ENCODE measurements around the gene NMRK2. TPM values are rescaled to one million over a fixed set of nuclear protein-coding genes. Genes with fewer than 3 reads are reported as not detected.

The NMRK2 gene
- total RNA-seq, 1 experiment from 2014 or later: not detected

GRCh38 chr19:3975144-3975543 lies 42.3 kb downstream of the NMRK2 start:
- peaks cover 0 to 14% of the 10 kb centered on the region in 2 experiments; a peak in 3 of 4 replicates for H3K4me1 ChIP-seq (ENCODE audit: control insufficient read depth in 1 of 2, insufficient read depth in 2 of 2, low read length in 2 of 2)
- no peak for TF ChIP-seq RAD21 (IDR thresholded peaks at IDR 0.05; ENCODE audit: low read depth)
- TF ChIP-seq FOSL1 (IDR thresholded peaks at IDR 0.05; ENCODE audit: low read depth): no peak
- TF ChIP-seq CBX3 (IDR thresholded peaks at IDR 0.05; ENCODE audit: low read depth): no peak
- no peak; the same call in 1 of the 2 replicates for TF ChIP-seq POLR2AphosphoS5 (IDR thresholded peaks at IDR 0.05; ENCODE audit: low read depth, low read length)
- no peak for TF ChIP-seq YY1 (IDR thresholded peaks at IDR 0.05; ENCODE audit: extremely low read depth, insufficient replicate concordance, low read depth, low read length)
- TF ChIP-seq SIN3A (IDR thresholded peaks at IDR 0.05; ENCODE audit: low read depth): no peak
- no peak for TF ChIP-seq EGR1 (IDR thresholded peaks at IDR 0.05; ENCODE audit: low read depth)
- TF ChIP-seq ZFX (IDR thresholded peaks at IDR 0.05): no peak
- TF ChIP-seq ZNF274 (IDR thresholded peaks at IDR 0.05; ENCODE audit: low read depth, low read length): no peak
- TF ChIP-seq, protein P1, sequence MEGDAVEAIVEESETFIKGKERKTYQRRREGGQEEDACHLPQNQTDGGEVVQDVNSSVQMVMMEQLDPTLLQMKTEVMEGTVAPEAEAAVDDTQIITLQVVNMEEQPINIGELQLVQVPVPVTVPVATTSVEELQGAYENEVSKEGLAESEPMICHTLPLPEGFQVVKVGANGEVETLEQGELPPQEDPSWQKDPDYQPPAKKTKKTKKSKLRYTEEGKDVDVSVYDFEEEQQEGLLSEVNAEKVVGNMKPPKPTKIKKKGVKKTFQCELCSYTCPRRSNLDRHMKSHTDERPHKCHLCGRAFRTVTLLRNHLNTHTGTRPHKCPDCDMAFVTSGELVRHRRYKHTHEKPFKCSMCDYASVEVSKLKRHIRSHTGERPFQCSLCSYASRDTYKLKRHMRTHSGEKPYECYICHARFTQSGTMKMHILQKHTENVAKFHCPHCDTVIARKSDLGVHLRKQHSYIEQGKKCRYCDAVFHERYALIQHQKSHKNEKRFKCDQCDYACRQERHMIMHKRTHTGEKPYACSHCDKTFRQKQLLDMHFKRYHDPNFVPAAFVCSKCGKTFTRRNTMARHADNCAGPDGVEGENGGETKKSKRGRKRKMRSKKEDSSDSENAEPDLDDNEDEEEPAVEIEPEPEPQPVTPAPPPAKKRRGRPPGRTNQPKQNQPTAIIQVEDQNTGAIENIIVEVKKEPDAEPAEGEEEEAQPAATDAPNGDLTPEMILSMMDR (IDR thresholded peaks at IDR 0.05 in 2 of 3, conservative IDR thresholded peaks at IDR 0.05 in 1 of 3; ENCODE audit: borderline replicate concordance in 1 of 3, insufficient read depth in 1 of 3, low read depth in 2 of 3, low read length in 2 of 3): no peak
- TF ChIP-seq, protein P2, sequence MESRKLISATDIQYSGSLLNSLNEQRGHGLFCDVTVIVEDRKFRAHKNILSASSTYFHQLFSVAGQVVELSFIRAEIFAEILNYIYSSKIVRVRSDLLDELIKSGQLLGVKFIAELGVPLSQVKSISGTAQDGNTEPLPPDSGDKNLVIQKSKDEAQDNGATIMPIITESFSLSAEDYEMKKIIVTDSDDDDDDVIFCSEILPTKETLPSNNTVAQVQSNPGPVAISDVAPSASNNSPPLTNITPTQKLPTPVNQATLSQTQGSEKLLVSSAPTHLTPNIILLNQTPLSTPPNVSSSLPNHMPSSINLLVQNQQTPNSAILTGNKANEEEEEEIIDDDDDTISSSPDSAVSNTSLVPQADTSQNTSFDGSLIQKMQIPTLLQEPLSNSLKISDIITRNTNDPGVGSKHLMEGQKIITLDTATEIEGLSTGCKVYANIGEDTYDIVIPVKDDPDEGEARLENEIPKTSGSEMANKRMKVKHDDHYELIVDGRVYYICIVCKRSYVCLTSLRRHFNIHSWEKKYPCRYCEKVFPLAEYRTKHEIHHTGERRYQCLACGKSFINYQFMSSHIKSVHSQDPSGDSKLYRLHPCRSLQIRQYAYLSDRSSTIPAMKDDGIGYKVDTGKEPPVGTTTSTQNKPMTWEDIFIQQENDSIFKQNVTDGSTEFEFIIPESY (IDR thresholded peaks at IDR 0.05; ENCODE audit: extremely low read depth, insufficient replicate concordance, low read length): no peak
- POLR2A ChIA-PET: interaction anchor here (1.2 kb wide), 1 partner anchor 10 kb away, joined by 9 read pairs; the partner anchor contains the start of gene EEF2
- H3K79me2 ChIP-seq (ENCODE audit: insufficient read depth, low read length): peaks cover 57% of the 10 kb centered on the region
- ATAC-seq (no peak), DNase-seq (ENCODE audit: low read depth, low spot score) (no peak)
- H3K9ac ChIP-seq (ENCODE audit: low read length): no peak overlapping the region
- RAD21 ChIA-PET (ENCODE audit: low non-redundant PET in 1 of 2, low total read pairs in 2 of 2, uncharacterized antibody in 2 of 2, unreplicated experiment in 2 of 2): no interaction called here
- no peak overlapping the region for H2AFZ ChIP-seq (ENCODE audit: low read depth, low read length, poor library complexity, severe bottlenecking)
- intact Hi-C loops (cut with micrococcal nuclease): no loop called here
- no peak overlapping the region for H3K27ac ChIP-seq (ENCODE audit: low read depth, low read length)
- H3K4me2 ChIP-seq (ENCODE audit: low read length): no peak overlapping the region
- no TSS peak for BruUV-seq (replicated peaks)
- H3K9me3 ChIP-seq (ENCODE audit: control insufficient read depth in 1 of 2, insufficient read depth in 1 of 2, low read depth in 1 of 2, low read length in 2 of 2): no peaks in the 10 kb centered on the region
- H3K36me3 ChIP-seq (ENCODE audit: control insufficient read depth in 1 of 2, insufficient read depth in 2 of 2, low read length in 2 of 2): peaks cover 38 to 48% of the 10 kb centered on the region in 2 experiments
- no peaks in the 10 kb centered on the region for H3K27me3 ChIP-seq (ENCODE audit: insufficient read depth, low read length)
- CTCF ChIA-PET: interaction anchor here (1.5 kb wide), 2 partner anchors 12 to 122 kb away, joined by 5 read pairs; no protein-coding TSS in a partner anchor
- peaks cover 39% of the 10 kb centered on the region; the same call in 1 of the 2 replicates for H4K20me1 ChIP-seq (ENCODE audit: insufficient read depth)
- H3K9me2 ChIP-seq (ENCODE audit: insufficient read depth): no peaks in the 10 kb centered on the region
- H3K4me3 ChIP-seq (replicated peaks in 1 of 2; ENCODE audit: low read depth in 1 of 2, low read length in 2 of 2): no peak overlapping the region

All from HCT116 (cell line).